Fibroblast of skin of left quadriceps (primary cell): Measurements from ENCODE around the gene CD248.
A peak's percentile ranks its signal among the peaks of the same experiment; 100 is the strongest.
"Not testable (repeated sequence)": the region's sequence is repeated elsewhere in the genome, so short reads cannot be mapped to it uniquely, and the experiment has no call there.

ENCODE experiments used
- DNase-seq, 2 experiments: peaks; one replicate each; pipeline ENCODE4 v3.0.0-alpha.2; 2013; ENCODE audit warnings: low read depth in 2 of 2

The CD248 gene

DNA sequence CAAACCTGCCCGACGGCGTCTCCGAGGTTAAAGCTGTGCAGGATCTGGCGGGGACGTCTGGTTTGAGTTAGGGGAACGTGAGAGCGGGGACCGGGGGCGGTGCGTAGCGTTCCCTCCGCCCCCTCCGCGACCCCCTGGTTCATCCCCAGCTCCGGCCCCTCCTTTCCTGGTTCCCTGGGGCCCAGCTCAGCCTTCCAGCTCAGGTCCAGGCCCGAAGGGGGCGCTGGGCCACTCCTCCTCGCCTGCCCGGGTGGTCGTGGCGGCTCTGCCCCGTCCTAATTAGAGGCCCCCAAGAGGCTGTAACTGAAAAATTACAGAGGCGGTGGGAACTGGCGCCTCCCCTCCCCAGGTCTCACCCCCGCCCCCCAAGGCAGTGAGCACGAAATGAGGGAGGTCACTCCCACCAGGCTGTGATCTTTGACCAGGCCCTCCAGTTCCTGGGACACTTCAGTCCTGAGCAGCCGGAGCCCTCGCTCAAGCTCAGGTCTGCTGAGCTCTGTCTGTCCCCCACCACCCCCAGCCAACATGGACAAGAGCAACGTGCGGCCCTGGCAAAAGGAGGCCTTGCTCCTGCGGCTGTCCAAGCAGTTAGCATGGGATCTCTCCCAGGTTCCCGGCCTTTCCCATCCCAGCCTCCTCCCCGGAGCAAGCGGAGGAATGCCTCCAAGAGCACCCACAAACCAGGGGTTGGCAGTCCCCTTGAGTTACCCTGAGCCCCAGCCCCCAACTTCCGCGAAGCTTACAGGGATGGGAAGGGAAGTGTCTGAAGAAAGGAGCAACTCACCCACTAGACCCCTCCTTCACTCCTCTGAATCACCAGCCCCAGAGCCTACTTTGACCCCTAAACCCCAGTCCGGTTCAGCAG lies 3.3 kb downstream of the CD248 start:
- DNase-seq: no peak

DNA sequence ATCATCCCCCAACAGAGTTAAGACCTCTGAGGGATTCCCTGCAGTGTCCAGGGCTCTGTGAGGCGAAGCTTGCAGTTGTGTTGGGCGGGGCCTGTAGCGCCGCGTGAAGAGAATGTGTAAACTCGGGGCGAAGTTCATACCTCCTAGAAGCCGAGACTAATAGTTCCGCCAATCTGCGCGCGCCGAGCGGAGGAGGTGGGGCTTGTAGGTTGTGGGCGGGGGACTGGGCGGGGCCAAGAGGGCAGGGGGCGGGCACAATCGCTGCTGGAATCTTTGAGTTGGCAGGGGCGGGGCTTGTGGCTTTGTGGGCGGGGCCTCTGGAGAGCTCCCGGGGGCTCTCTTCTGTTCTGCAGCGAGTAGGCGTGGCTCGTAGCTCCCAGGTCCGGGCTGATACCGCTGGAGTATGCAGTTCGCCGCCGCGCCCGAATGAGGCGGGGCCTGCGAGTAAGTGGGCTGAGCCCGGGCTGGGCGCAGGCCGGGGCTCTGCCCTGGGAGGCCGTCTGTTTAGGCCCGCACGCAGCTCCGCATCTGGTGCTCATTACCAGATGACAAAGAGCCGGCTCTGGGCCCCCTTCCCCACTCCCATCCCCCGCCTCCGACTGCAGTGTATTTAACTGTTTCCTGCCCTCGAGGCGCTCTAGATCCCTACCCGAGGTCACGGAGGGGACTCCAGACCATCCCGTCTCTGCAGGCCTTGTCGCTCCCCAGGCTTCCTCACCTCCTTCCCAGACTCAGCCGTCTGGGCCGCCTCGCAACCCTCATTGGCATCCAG lies 4.1 kb downstream of the CD248 start:
- DNase-seq: peak; percentile 99

DNA sequence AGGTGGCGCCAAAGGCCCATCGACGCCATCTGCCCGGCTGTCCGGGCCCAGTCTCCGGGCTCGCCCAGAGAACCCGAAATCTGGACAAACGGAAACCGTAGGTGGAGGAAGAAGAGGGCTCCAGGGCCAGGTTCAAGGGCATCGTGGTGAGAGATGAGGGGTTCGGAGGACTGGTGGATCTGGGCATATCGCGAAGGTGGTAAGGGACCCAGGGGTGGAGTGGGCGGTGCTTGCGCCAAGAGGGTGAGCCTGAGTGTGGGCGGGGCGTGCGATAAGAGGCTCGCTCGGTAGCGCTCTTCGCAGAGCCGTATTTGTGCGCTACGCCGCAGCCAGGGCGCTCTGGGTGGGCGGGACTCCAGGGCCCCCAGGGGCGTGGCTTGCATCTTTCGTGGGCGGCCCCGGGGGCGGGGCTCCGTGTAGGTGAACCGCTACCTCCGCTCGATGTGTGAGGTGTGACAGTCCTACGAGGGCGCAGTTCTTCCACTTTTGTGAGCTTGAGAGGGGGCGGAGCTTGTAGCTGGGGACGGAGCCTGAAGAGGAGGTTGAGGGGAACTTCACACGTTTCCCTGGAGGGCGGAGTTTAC lies 4.8 kb downstream of the CD248 start:
- peak; percentile 78 to 83 for DNase-seq

DNA sequence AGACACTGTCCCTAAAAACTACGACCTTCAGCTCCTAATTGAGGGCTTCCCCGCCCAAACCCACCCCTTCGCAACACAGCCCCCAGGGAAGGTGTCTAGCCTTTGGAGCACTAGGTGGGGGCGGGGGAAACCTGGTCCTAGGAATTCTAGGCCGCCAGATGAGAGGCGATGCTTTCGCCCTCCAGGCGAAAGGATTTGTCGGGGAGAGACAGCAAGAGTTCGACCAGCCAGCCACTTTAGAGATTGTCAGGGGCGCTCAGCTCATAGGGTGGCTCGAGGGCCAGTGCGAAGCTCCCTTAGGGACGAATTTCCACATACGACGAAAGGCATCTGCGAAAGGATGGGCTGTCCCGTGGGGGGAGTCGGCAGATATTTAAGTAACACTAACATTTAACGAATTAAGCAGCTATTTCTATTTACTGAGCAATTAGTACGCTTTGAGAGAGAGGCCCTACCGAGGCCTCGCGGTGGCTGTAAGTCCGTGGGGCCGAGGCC lies 5.3 kb downstream of the CD248 start:
- DNase-seq: no peak

DNA sequence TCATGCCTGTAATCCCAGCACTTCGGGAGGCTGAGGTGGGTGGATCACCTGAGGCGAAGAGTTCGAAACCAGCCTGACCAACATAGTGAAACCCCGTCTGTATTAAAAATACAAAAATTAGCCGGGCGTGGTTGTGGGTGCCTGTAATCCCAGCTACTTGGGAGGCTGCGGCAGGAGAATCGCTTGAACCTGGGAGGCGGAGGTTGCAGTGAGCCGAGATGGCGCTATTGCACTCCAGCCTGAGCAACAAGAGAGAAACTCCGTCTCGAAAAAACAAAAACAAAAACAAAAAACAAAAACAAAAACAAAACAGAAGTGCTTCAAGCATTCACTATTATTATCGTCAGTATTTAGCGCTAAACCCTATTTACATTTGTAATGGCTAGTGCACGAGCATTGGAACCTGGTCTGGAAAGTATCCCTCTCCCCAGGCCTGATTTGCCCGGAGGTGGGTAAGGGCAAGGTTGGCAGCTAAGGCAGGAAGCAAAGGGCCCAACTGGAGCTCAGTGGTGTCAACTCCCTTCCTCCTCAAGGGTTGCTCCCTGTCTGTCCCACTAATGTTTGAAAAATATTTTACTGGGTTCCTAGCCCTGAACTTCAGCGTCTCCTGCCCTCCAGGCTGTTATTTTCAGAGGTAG lies 5.9 kb downstream of the CD248 start:
- DNase-seq: not testable (repeated sequence)

DNA sequence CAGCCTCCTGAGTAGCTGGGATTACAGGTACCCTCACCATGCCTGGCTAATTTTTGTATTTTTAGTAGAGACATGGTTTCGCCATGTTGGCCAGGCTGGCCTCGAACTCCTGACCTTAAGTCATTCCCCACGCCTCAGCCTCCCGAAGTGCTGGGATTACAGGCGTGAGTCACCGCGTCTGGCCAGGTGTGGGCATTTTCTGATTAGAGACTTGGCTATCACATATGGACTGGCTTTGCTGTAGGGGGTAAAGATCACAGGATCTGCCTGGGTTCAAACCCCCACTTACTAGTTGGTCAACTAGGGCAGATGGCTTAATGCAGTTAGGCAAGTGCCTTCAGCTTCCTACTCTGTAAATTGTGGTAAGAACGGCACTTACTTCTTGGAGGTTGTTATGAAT lies 6.5 kb downstream of the CD248 start:
- no peak for DNase-seq

DNA sequence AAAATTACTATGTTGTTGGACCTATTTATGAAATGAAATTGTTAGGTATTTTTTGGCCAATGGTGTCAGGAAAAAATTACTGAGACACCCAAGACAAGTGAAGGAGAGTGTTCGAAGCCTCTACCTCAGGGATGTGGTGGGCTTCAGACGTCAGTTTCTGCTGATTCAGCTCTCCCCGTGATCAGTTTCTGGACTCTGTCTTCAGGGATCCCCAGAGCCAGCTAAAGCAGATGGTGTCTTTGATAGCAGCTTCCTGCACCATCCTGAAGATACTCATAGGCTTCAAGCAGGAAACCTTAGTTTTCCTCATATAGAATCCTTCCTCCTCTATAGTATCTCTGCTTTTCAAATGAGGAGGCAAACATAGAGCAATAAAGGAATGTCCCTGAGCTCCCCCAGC lies 7.4 kb downstream of the CD248 start:
- DNase-seq: no peak

DNA sequence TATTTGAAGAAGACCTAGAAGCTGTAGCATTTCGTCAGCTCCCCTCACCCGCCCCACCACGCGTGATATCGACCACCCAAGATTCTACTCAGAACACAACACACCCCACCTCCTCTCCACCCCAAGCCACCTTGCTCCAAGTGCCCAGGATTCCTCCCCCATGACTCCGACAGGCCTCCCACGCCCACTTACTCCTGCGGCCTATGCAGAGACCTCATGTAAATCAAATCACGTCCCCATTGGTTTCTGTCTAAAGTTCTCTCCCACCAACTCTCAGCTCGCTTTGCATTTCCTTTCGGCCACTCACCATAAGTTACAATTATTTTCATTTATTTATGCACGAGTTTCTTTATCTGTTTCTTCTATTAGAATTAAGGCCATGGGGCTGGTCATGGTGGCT lies 14.2 kb downstream of the CD248 start:
- DNase-seq: no peak

DNA sequence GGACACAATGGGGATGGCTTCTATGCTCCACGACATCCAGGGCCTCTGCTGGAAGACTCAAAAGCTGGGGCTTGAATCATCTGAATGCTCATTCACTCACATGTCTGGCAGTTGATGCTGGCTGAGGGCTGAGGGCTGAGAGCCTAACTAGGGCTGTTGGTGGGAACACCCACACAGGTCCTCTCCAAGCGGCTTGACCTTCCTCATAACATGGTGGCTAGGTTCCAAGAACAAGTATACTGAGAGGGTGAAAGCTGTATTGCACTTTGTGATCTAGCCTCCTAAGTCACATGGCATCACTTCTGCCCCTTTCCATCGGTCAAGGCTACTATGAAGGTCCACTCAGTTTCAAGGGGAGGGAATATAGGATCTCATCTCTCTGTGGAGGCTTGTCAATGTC lies 17.7 kb downstream of the CD248 start:
- DNase-seq: no peak

DNA sequence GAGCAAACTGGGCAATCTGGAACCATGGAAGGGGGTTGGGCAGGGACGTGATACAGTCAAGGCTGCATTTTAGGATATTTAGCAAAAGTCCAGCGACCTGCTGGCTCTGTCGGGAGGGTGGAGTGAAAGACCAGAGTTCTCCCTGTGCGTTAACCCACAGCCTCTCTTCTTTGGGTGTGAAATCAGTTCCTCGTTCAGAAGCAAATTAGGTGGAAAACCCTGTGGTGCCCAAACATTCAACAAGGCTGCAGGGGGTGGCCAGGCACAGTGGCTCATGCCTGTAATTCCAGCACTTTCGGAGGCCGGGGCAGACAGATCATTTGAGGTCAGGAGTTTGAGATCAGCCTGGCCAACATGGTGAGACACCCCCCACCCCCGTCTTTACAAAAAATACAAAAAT lies 19.2 kb downstream of the CD248 start:
- no peak for DNase-seq

DNA sequence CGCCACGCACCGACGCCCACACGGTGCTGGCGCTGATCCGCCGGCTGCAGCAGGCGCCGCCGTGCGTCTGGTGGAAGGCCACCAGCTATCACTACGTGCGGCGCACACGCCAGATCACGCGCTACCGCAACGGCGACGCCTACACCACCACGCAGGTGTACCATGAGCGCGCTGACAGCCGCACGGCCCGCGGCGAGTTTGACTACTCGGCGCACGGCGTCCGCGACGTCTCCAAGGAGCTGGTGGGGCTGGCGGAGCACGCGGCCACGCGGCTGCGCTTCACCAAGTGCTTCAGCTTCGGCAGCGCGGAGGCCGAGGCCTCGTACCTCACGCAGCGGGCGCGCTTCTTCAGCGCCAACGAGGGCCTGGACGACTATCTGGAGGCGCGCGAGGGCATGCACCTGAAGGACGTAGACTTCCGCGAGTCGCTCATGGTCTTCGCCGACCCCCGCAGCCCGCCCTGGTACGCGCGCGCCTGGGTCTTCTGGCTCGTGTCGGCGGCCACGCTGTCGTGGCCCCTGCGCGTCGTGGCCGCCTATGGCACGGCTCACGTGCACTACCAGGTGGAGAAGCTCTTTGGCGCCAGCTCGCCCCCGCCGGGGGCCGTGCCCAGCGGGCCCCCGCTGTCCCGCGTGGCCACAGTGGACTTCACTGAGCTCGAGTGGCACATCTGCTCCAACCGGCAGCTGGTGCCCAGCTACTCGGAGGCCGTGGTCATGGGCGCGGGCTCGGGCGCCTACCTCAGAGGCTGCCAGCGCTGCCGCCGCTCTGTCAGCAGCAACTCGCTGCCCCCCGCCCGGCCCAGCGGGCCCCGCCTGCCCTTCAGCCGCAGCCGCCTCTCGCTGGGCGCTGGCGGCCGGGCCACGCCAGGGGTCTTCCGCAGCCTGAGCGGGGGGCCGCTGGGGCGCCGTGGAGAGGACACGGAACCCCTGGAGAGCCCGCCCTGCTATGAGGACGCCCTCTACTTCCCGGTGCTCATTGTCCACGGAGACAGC lies 21.9 kb downstream of the CD248 start:
- DNase-seq: no peak

DNA sequence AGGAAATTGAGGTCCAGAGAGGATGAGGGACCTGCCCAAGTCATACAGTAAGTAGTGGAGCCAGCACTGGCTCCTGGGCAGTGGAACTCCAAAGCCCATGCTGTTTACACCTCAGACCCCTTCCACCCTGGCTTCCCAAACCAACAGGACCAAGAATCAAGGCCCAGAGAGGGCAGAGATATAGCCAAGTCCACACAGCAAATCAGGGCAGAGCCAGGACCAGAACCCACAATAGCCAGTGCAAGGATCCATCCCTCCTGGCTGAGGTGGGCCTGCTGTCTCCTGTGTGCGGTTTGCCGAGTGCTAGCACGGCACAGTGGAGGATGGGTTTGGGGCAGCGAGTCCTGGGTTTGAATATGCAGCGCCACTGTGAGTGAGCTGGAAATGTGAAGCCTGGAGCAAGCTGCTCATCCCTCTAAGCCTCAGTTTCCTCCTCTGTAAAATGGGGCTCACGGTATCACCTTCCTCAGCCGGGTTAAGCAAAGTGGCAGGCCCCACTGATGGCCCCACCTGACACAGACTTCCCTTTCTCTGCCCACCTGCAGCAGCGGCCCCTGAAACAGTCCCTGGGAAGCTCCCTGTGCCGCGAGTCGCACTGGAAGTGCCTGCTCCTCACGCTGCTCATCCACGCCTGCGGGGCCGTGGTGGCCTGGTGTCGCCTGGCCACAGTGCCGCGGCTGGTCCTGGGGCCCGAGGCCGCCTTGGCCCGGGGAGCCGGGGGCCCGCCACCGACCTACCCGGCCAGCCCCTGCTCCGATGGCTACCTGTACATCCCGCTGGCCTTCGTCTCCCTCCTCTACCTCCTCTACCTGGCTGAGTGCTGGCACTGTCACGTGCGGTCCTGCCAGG lies 22.8 kb downstream of the CD248 start:
- no peak for DNase-seq

DNA sequence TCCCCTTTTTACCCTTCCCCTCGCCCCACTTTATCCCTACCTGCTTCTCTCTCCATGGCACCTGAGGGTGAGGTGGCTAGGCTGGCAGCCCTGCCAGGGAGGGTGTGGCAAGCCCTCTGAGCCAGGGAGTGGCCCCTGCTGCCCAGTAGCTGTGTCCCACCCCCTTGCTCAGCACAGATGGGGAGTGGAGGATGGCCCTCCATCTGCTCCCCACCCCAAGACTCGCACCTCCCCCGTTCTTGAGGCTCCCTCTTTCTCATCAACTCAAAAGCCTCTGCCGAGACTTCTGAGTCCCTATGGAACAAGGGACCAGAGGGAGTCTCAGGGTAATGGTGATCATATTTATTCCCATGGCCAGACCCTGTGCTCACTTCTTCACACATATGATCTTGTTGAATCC lies 23.5 kb downstream of the CD248 start:
- DNase-seq: no peak

DNA sequence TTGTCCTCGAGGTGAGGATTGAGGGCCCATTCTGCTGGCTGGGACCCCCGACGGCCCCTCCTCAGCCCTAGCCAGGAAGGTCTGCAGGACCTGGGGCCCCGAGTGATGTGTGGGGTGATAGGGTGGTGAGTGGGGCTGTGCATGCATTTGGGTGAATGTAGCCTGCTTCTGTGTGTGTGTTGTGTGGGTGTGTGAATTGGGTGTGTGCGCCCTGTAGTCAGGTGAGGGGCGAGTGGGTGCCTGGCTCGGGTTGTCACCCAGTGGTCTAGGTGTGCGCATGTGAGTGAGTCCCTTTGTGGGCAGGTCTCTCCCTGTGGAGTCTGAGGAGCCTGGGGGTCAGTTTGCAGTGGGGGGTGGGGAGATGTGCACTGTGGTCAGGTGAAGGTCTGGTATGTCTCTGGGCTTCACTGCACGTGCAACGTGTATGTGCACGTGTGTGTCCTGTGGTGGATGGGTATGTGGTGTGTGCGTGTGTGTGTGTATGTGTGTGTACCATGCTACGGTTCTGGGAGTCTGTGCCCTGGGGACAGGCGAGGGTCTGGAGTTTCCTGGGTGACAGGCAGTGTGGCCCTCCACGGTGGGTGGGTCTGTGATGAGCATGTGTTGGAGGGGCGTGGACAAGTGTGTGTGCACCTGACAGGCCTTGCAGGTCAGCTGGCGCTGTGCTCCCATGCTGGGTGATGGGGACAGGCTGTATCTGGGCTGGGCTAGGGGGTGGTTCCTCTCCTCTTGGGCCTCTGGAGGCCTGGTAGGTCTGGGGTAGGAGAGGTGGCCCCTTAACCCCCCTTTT lies 24.1 kb downstream of the CD248 start:
- no peak for DNase-seq

DNA sequence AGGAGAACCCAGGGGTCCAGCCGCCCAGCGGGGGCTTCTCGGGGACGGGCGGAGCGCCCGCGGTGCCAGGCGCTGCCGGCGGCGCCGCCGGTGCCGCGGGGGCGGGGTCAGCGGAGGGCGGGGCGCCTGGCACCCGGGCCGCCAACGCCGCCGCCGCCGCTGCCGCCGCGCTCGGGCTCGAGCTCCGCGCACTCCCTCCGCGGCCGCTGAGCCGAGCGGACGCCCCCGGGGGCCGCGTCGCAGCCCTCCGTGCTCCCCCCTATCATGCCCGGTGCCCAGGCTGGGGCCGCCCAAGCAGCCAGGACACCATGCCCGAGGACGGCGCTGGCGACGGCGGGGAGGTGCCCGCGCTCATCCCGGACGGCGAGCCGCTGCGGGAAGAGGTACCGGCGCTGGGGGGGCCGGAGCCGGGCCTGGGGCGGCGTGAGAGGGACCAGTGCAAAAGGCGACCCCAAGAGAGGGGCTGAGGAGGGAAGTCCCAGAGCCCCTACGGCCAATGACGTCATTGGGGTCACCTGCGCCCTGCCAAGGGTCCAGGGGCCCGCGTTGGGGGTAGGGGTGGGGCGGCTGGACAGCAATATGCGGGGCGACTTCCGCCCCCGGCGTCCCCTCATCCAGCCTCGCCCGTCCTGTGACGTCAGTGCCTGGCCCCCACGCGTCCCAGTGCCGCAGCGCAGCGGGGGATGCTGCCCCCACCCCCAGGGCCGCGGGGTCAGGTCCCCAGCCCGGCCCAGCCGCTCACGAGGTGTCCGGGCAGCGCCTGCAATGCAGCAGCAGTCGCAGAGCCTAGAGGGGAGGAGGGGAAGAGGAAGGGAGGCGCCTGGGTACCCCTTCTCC lies 24.9 kb downstream of the CD248 start, which contains the start of gene TMEM151A:
Gene TMEM151A (plus strand): TSS at position 189 of the 837 bp plus-strand sequence. CDS start 120 bp downstream, at position 309.
- no peak for DNase-seq

DNA sequence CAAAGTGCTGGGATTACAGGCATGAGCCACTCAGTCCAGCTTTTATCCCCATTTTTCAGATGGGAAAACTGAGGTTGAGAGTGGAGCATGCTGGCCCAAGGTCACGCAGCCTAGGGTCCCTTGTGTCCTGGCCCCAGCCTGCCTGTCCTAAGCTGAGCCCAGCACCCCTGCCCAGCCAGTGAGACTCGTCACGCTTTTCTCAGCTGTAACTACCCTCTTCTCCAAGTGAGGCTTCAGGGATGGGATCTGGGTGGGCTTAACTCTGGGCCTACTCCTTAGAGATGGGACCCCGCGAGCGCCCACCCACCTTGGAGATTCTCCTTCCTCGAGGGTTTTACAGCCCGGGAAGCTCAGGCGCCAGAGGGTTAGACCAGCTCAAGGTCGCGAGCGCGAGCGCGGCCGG lies 25.5 kb downstream of the CD248 start:
- DNase-seq: no peak

DNA sequence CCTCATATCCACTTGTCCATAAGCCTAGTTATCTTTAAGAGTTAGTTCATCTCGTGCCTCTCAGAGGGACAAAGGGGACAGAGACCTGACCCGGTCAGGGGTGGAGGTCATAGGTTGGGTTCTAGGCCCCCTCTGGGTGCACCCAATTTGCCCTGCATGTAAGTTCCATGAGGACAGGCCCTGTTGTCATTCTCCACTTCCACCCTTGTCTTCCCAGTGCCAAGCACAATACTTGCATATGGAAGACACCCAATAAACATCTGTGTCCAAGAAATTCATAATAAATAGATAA lies 26.6 kb downstream of the CD248 start:
- DNase-seq: no peak
